Kidney epithelial cell (primary cell): ENCODE results near the gene ST6GALNAC3. TPM values are rescaled to one million over a fixed set of nuclear protein-coding genes. Genes with fewer than 3 reads are reported as not detected.

Source experiments
- DNase-seq: peaks from one replicate; pipeline ENCODE4 v3.0.0-alpha.2; 2010; ENCODE audit warnings: low read depth
- H3K27me3 ChIP-seq: 2 replicates; pipeline ENCODE4 v1.6.0; 2011; ENCODE audit warnings: low read length; ENCODE audit not compliant: control insufficient read depth, insufficient read depth
- H3K36me3 ChIP-seq: 2 replicates; pipeline ENCODE4 v1.5.1; 2011; ENCODE audit warnings: low read length; ENCODE audit not compliant: control insufficient read depth, insufficient read depth
- H3K4me3 ChIP-seq: 2 replicates; pipeline ENCODE4 v1.5.1; 2011; ENCODE audit warnings: low read depth, mild to moderate bottlenecking, control low read depth, low read length
- CTCF ChIP-seq: IDR thresholded peaks from 2 replicates; pipeline ENCODE4 v1.5.1; 2011; ENCODE audit warnings: mild to moderate bottlenecking, moderate library complexity, low read length, control low read depth, inconsistent platforms; ENCODE audit not compliant: insufficient read depth, poor library complexity, severe bottlenecking
- total RNA-seq: library from RNA; depleted of rRNA; stranded (reverse); fragments of >200 nt; gene quantifications from 2 replicates; pipeline ENCODE4 v1.2.3, GENCODE V29; 2015

ST6GALNAC3 gene
- 4.1 and 4.2 TPM in 2 replicates for total RNA-seq

DNA sequence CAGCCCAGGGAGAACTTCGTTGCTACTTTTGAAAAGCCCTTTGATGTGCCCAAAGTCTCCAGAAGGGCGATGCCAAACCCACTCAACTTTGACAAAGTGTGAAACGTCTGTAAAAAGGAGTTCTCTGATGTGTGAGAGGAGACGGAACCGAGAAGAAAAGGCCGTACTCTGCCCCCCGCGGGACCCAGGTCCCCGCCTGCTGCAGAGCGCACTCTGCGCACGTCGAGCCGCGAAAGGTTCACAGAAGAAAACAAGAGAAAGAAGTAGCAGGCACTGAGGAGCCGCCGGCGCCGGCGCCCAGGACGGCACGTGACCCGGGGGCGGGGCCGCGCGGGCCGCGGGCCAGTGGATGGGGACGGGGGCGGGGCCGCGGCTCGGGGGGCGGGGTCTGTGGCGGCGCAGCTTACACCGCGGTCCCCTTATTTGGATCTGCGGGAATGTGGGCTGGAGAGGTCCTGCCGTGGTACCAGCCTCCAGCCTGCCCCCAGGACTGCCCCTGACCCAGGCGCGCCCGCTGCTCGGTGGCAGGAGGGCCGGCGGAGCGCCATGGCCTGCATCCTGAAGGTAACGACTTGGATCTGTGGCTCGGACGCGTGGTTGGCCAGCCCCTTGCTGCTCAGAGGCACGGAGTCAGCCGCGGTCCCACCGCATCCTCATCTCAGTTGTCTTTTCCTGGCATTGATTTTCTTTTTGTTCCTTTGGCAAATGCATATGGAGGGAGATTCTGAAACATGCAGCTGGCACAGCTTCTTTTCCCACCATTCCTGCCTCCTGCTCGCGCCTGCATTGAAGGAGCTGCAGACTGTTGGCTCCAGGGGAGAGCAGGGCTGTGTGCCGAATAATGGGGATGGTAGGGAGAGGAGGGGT is at the start of gene ST6GALNAC3:
Gene ST6GALNAC3 (plus strand): TSS at position 426 of the 867 bp plus-strand sequence.
- TF ChIP-seq CTCF: no peak
- peak within 1 kb of the TSS; percentile 62 for H3K4me3 ChIP-seq
- DNase-seq: no peak
- H3K36me3 ChIP-seq: no peaks in the 10 kb centered on the region
- H3K27me3 ChIP-seq: no peaks in the 10 kb centered on the region

DNA sequence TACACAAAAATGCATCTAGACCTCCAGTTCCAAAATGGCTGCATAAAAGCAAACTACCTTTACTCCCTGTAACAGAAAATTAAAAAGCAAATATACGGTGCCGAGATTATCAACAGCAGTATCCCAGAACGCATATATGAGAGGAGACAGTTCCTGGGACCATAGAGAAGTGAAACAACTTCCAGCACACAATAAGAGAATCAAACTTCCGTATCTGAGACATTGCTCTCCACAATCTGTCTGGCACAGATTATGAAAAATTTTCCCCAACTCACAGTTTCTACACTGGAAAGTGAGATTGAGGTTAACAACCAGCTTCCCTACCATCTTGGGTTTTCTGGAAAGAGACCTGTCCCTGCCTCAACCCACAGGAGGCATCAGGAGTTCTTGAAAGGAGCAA is 47.2 kb upstream of the ST6GALNAC3 start:
- H3K27me3 ChIP-seq: no peaks in the 10 kb centered on the region
- DNase-seq: no peak
- H3K4me3 ChIP-seq: no peak overlapping the region
- no peaks in the 10 kb centered on the region for H3K36me3 ChIP-seq
- no peak for TF ChIP-seq CTCF

GRCh38 chr1:76029331-76029730 is 45.2 kb upstream of the ST6GALNAC3 start:
- no peak for TF ChIP-seq CTCF
- no peak for DNase-seq
- no peaks in the 10 kb centered on the region for H3K36me3 ChIP-seq
- H3K4me3 ChIP-seq: no peak overlapping the region
- no peaks in the 10 kb centered on the region for H3K27me3 ChIP-seq

GRCh38 chr1:76031496-76031895 is 43.0 kb upstream of the ST6GALNAC3 start:
- no peaks in the 10 kb centered on the region for H3K27me3 ChIP-seq
- no peak for DNase-seq
- no peak for TF ChIP-seq CTCF
- no peaks in the 10 kb centered on the region for H3K36me3 ChIP-seq
- no peak overlapping the region for H3K4me3 ChIP-seq

DNA sequence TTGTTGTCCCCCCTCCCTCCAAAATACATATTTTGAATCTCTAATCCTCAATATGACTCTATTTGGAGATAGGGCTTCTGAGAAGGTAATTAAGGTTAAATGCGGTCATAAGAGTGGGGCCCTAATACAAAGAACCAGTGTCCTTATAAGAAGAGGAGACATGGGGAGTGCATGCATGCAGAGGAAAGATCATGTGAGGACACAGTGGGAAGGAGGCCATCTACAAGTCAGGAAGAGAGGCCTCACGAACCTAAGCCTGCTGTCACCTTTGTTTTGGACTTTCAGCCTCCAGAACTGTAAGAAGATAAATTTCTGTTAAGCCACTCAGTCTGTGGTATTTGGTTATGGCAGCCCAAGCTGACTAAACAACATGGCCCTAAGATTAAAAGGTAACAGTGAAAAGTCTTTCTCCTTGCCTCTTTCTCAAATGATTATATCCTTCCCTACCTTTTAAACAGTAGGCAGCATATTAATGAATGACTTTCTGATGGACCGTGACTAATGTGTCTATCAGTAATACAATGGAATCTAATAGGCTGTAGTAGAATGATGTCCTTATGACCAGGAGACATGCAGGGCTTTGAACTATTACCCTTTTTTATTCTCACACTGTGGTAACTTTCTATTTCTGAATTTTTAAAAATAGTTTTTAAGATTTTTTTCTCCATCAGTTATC is 40.6 kb upstream of the ST6GALNAC3 start:
- TF ChIP-seq CTCF: no peak
- no peak for DNase-seq
- Histone ChIP-seq H3K36me3 (no peaks in the 10 kb centered on the region), H3K4me3 (no peak overlapping the region), H3K27me3 (no peaks in the 10 kb centered on the region)

- H3K36me3 ChIP-seq: no peaks in the 10 kb centered on the region
- no peak overlapping the region for H3K4me3 ChIP-seq
- DNase-seq: no peak
- TF ChIP-seq CTCF: peak; percentile 40
- no peaks in the 10 kb centered on the region for H3K27me3 ChIP-seq
These were observed 39.5 kb upstream of the ST6GALNAC3 start for GRCh38 chr1:76035053-76035452.
